Neural cell (in vitro differentiated cells): ENCODE measurements around the gene MECP2. TPM values are rescaled to one million over a fixed set of nuclear protein-coding genes. Genes with fewer than 3 reads are reported as not detected.

Experiments used
- H2AFZ ChIP-seq: fragments of 200-600, 300-800 bp; sonication (generic), shearing (Covaris generic); 2 replicates; pipeline ENCODE4 v1.6.0; 2014; ENCODE audit warnings: low read depth, mild to moderate bottlenecking, antibody characterized with exemption, low read length, moderate library complexity
- H3F3A ChIP-seq: fragments of 200-600 bp; shearing (Covaris generic); 2 replicates; pipeline ENCODE4 v1.6.1; 2016; ENCODE audit warnings: mild to moderate bottlenecking, moderate library complexity, mixed read lengths, antibody characterized with exemption, low read length; ENCODE audit not compliant: insufficient read depth, poor library complexity, severe bottlenecking
- H3K27ac ChIP-seq: fragments of 200-600, 300-800 bp; sonication (generic), shearing (Covaris generic); 2 replicates; pipeline ENCODE4 v1.5.1; 2014; ENCODE audit warnings: mild to moderate bottlenecking, low read length, moderate library complexity
- H3K27me3 ChIP-seq: fragments of 300-800, 200-600 bp; sonication (generic), shearing (Covaris generic); 2 replicates; pipeline ENCODE4 v1.6.0; 2014; ENCODE audit warnings: mild to moderate bottlenecking, low read depth, low read length, moderate library complexity; ENCODE audit not compliant: insufficient read depth
- H3K36me3 ChIP-seq: fragments of 300-800, 200-600 bp; sonication (generic), shearing (Covaris generic); 2 replicates; pipeline ENCODE4 v1.5.1; 2014; ENCODE audit warnings: mild to moderate bottlenecking, antibody characterized with exemption, low read length, moderate library complexity; ENCODE audit not compliant: insufficient read depth
- H3K4me2 ChIP-seq: fragments of 300-800, 200-600 bp; sonication (generic), shearing (Covaris generic); 2 replicates; pipeline ENCODE4 v1.6.0; 2014; ENCODE audit warnings: mild to moderate bottlenecking, low read length
- H3K4me3 ChIP-seq: fragments of 300-800, 200-600 bp; sonication (generic), shearing (Covaris generic); 2 replicates; pipeline ENCODE4 v1.5.1; 2014; ENCODE audit warnings: mild to moderate bottlenecking, low read length, moderate library complexity
- H3K79me2 ChIP-seq: fragments of 200-600 bp; shearing (Covaris generic); replicated peaks from 2 replicates; pipeline ENCODE4 v1.6.0; 2014; ENCODE audit warnings: mild to moderate bottlenecking, low read length, moderate library complexity; ENCODE audit not compliant: insufficient read depth
- H3K9ac ChIP-seq: fragments of 300-800, 200-600 bp; sonication (generic), shearing (Covaris generic); 2 replicates; pipeline ENCODE4 v1.6.1; 2016; ENCODE audit warnings: mild to moderate bottlenecking, low read length, mixed read lengths
- H3K9me2 ChIP-seq: fragments of 200-600 bp; shearing (Covaris generic); 2 replicates; pipeline ENCODE4 v1.6.1; 2016; ENCODE audit warnings: mild to moderate bottlenecking, low read length, mixed read lengths; ENCODE audit not compliant: insufficient read depth
- H3K9me3 ChIP-seq: fragments of 200-600, 300-800 bp; sonication (generic), shearing (Covaris generic); 2 replicates; pipeline ENCODE4 v1.6.1; 2016; ENCODE audit warnings: mild to moderate bottlenecking, mixed run types, low read length, moderate library complexity, mixed read lengths
- H4K20me1 ChIP-seq: fragments of 200-600 bp; shearing (Covaris generic); 2 replicates; pipeline ENCODE4 v1.6.1; 2016; ENCODE audit warnings: mild to moderate bottlenecking, mixed run types; ENCODE audit not compliant: insufficient read depth
- EP300 ChIP-seq: fragments of 450-650 bp; conservative IDR thresholded peaks from 2 replicates; pipeline ENCODE4 v1.6.1; 2014; ENCODE audit warnings: antibody characterized with exemption, mild to moderate bottlenecking, moderate library complexity; ENCODE audit not compliant: poor library complexity, severe bottlenecking
- EZH2 ChIP-seq: fragments of 200-600, 300-800 bp; shearing (Covaris generic), sonication (generic); IDR thresholded peaks from 2 replicates; pipeline ENCODE4 v1.6.1; 2014; ENCODE audit warnings: antibody characterized with exemption, low read length, borderline replicate concordance, mild to moderate bottlenecking; ENCODE audit not compliant: insufficient read depth, poor library complexity, severe bottlenecking
- MXI1 ChIP-seq: fragments of 450-650 bp; conservative IDR thresholded peaks from 2 replicates; pipeline ENCODE4 v1.6.1; 2014; ENCODE audit warnings: antibody characterized with exemption, mild to moderate bottlenecking; ENCODE audit not compliant: poor library complexity, severe bottlenecking
- POLR2AphosphoS5 ChIP-seq: IDR thresholded peaks from 2 replicates; pipeline ENCODE4 v1.6.1; 2012
- RAD21 ChIP-seq: fragments of 450-650 bp; conservative IDR thresholded peaks from 2 replicates; pipeline ENCODE4 v1.6.1; 2014; ENCODE audit warnings: antibody characterized with exemption, mild to moderate bottlenecking, moderate library complexity
- SMC3 ChIP-seq: fragments of 450-650 bp; conservative IDR thresholded peaks from 2 replicates; pipeline ENCODE4 v1.6.1; 2014; ENCODE audit warnings: antibody characterized with exemption, mild to moderate bottlenecking, moderate library complexity; ENCODE audit not compliant: poor library complexity
- TAF1 ChIP-seq: IDR thresholded peaks from 2 replicates; pipeline ENCODE4 v1.6.1; 2012; ENCODE audit warnings: low read depth
- polyA plus RNA-seq: library from polyadenylated mRNA; depleted of rRNA; stranded (reverse); fragments of >200 nt; gene quantifications from 2 replicates; pipeline ENCODE4 v1.2.3, GENCODE V29; 2014
- TF ChIP-seq, protein P1 (sequence below): fragments of 450-650 bp; IDR thresholded peaks from 2 replicates; pipeline ENCODE4 v1.5.1; 2014; ENCODE audit warnings: antibody characterized with exemption, mild to moderate bottlenecking, moderate library complexity; ENCODE audit not compliant: poor library complexity, severe bottlenecking
- TF ChIP-seq, protein P2 (sequence below): IDR thresholded peaks from 2 replicates; pipeline ENCODE4 v1.6.1; 2012; ENCODE audit warnings: borderline replicate concordance

Gene MECP2
- polyA plus RNA-seq, 1 donor from 2014 or later = 14.5 TPM

DNA sequence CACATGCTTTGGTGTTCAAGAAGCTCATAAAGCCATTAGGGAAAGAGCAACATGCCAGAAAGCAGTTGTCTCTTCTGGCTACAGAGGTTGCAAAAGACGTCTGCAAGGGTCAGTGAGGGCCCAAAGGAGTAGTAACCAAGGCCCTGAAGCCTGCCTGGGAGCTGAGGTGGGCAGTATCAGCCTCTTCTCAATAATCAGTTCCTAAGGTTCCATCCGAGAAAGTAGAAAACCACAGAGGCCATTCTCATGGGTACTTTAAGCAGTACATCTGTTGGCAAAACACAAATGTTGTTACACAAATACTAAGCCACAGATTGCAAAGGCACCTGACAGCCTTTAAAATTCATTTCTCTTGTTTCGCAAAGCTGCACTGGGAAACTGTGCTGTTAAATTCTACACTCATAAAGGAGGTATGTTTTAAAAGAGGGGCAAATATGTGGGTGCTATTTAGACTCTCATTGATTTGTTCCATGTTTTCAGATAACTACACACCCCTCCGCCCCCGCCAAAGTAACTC lies 37.7 kb downstream of the MECP2 start:
- TF ChIP-seq RAD21 (no peak), SMC3 (no peak), EZH2 (no peak), MXI1 (no peak), TAF1 (no peak), POLR2AphosphoS5 (no peak), EP300 (no peak)
- TF ChIP-seq, protein P1, sequence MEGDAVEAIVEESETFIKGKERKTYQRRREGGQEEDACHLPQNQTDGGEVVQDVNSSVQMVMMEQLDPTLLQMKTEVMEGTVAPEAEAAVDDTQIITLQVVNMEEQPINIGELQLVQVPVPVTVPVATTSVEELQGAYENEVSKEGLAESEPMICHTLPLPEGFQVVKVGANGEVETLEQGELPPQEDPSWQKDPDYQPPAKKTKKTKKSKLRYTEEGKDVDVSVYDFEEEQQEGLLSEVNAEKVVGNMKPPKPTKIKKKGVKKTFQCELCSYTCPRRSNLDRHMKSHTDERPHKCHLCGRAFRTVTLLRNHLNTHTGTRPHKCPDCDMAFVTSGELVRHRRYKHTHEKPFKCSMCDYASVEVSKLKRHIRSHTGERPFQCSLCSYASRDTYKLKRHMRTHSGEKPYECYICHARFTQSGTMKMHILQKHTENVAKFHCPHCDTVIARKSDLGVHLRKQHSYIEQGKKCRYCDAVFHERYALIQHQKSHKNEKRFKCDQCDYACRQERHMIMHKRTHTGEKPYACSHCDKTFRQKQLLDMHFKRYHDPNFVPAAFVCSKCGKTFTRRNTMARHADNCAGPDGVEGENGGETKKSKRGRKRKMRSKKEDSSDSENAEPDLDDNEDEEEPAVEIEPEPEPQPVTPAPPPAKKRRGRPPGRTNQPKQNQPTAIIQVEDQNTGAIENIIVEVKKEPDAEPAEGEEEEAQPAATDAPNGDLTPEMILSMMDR = no peak
- TF ChIP-seq, protein P2, sequence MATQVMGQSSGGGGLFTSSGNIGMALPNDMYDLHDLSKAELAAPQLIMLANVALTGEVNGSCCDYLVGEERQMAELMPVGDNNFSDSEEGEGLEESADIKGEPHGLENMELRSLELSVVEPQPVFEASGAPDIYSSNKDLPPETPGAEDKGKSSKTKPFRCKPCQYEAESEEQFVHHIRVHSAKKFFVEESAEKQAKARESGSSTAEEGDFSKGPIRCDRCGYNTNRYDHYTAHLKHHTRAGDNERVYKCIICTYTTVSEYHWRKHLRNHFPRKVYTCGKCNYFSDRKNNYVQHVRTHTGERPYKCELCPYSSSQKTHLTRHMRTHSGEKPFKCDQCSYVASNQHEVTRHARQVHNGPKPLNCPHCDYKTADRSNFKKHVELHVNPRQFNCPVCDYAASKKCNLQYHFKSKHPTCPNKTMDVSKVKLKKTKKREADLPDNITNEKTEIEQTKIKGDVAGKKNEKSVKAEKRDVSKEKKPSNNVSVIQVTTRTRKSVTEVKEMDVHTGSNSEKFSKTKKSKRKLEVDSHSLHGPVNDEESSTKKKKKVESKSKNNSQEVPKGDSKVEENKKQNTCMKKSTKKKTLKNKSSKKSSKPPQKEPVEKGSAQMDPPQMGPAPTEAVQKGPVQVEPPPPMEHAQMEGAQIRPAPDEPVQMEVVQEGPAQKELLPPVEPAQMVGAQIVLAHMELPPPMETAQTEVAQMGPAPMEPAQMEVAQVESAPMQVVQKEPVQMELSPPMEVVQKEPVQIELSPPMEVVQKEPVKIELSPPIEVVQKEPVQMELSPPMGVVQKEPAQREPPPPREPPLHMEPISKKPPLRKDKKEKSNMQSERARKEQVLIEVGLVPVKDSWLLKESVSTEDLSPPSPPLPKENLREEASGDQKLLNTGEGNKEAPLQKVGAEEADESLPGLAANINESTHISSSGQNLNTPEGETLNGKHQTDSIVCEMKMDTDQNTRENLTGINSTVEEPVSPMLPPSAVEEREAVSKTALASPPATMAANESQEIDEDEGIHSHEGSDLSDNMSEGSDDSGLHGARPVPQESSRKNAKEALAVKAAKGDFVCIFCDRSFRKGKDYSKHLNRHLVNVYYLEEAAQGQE = no peak
- Histone ChIP-seq H3K9ac (no peak overlapping the region), H3K9me2 (no peaks in the 10 kb centered on the region), H3K9me3 (no peaks in the 10 kb centered on the region), H2AFZ (no peak overlapping the region), H3K4me2 (no peak overlapping the region), H3K4me3 (no peak overlapping the region), H3K79me2 (no peaks in the 10 kb centered on the region), H3K36me3 (no peaks in the 10 kb centered on the region), H3K27me3 (no peaks in the 10 kb centered on the region), H3K27ac (no peak overlapping the region), H3F3A (no peaks in the 10 kb centered on the region), H4K20me1 (no peaks in the 10 kb centered on the region)

- no peak overlapping the region for H3K4me3 ChIP-seq
- no peaks in the 10 kb centered on the region for H3K27me3 ChIP-seq
- no peaks in the 10 kb centered on the region for H3K36me3 ChIP-seq
- H3K4me2 ChIP-seq = no peak overlapping the region
- H3K27ac ChIP-seq = no peak overlapping the region
- H3K9me3 ChIP-seq = no peaks in the 10 kb centered on the region
- H2AFZ ChIP-seq = no peak overlapping the region
- no peaks in the 10 kb centered on the region for H3K9me2 ChIP-seq
- TF ChIP-seq, protein P2 = no peak
- TF ChIP-seq TAF1 = no peak
- no peak for TF ChIP-seq RAD21
- H3F3A ChIP-seq = no peaks in the 10 kb centered on the region
- H4K20me1 ChIP-seq = no peaks in the 10 kb centered on the region
- no peaks in the 10 kb centered on the region for H3K79me2 ChIP-seq
- H3K9ac ChIP-seq = no peak overlapping the region
These were observed 38.3 kb downstream of the MECP2 start for GRCh38 chrX:154059231-154059630.
